Glomerular visceral epithelial cell (primary cell): ENCODE measurements around the gene STAT6.
A peak's percentile ranks its signal among the peaks of the same experiment; 100 is the strongest.
"Not testable (repeated sequence)": the region's sequence is repeated elsewhere in the genome, so short reads cannot be mapped to it uniquely, and the experiment has no call there.

Experiments used
- DNase-seq: peaks from one replicate; pipeline ENCODE4 v3.0.0-alpha.2; 2016; ENCODE audit errors: extremely low spot score

Gene STAT6

DNA sequence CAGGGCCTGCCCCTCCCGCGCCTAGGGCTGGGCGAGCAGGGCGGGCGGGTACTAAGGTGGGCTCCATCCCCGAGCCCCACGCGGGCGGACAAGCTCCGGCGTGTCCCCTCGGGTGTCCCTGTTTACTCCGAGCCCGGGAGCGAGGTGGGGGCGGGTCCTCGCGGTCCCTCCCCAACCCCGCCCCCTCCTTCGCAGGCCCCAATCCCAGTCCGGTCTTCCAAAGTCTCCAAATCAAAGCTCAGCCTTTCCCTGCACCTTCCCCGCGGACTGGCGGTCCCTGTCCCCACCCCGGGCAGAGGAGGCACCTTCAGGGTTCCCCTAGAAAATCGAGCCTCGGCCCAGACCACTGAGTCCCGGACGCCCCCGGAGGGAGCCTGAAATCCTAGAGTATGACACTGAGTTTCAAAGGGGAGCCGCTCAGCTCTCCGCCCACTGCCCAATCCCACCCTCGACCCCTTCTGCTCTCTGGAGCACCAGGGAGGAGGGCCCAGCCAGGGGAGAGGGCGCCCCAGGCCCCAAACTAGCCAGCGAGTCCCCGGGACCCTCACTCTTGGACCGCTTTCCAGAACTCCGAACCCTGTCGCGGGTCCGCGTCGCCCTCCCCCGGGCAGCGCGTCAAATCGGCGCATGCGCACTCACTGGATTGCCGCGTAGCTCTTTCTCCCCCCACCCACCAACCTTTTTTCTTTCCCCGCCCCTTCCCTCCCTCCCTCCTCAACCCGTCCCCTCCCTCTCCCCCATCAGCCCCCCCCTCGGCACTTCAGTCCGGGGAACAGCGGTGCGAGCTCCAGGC is 16.8 kb upstream of the STAT6 start, which contains the start of gene LRP1:
LRP1 (plus strand) TSS at position 758 of the 793 bp plus-strand sequence. CDS start 482 bp downstream, outside the sequence.
- DNase-seq = peak; percentile 82

GRCh38 chr12:57127101-57127725 is 16.1 kb upstream of the STAT6 start:
- peak; percentile 57 for DNase-seq

DNA sequence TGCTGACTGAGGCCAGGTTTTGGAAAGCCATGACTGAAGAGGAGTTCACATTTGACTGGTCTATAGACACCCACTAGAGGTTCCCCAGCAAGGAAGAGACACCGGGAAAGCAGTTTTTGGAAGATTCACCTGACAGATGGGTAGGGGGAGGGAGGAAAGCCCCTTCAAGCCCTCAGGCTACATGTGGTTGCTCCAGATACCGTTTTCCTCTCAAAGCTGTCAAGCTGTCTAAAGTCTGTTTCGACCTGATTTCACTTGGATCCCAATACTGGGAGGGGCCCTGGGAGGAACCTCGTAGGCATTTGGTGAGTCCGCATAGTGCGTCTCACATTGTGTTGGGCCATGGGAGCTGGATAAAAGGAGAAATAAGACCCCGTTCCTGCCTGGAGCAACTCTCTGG is 15.4 kb upstream of the STAT6 start:
- DNase-seq = no peak

- DNase-seq = no peak
Measured at GRCh38 chr12:57126061-57126460, 14.9 kb upstream of the STAT6 start.

DNA sequence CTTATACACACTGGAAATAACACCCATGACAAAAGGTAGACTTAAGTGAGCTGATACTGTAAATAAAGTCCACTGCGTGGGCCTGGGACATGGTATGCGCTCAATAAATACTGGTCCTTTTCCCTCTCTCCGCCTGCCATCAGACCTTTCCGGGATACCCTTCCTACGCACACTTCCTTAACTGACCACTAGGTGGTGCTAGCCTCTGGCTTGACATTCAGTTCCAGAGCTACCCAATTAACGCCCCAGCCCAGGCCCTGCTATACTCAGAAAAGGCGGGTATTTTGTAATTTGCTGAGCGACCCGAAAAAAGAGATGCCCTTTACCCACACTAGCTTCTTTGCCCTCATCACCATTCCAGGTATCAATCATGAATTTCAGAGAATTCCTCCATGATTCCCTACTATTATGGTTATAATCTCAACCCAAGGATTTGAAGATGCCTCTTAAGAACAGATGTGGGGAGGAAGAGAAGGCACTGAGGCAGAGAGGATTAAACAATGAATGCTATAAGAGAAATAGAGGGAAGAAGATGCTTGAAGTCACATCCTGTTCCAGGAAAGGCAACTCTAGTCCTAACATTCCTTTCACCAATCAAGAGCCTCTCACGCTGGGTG is 13.2 kb upstream of the STAT6 start:
- DNase-seq = peak; percentile 71

GRCh38 chr12:57123813-57124212 is 12.7 kb upstream of the STAT6 start:
- no peak for DNase-seq

GRCh38 chr12:57120718-57121117 is 9.6 kb upstream of the STAT6 start:
- DNase-seq = not testable (repeated sequence)

GRCh38 chr12:57119294-57120085 is 8.3 kb upstream of the STAT6 start:
- DNase-seq = no peak

- DNase-seq = peak; percentile 27
Measured at GRCh38 chr12:57118711-57119271, 7.6 kb upstream of the STAT6 start.

DNA sequence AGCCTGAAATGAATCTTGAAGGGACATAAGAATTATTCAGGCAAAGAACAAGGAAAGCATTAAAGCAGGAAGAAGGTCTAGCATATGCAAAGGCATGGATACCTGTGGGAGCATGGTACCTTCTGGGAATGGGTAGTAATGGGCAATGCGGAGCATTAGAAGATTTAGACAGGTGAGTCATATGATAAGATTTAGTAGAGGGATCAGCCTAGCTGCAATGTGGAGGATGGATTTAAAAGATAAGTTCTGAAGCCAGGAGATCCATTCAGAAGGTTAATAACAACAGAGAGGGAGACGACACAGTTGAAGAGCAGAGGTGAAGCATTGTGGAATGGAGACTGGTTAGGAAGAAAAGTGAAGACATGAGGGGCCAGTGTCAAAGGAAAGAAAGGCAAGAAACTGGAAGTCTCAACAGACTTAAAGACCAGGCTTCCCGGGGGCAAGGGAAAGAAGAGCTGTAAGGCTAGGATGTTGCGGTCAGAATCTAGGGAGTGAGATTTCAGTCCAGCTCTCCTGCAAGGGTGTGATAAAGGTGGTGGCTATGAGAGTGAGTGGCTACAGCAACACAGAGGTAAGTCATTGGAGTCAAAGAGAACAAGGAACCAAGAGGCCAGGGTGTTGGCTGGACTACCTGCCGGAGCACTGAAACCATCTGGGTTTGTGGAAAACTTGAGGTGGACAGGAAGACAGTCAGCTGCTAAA is 5.6 kb upstream of the STAT6 start:
- no peak for DNase-seq

- DNase-seq = no peak
Measured at GRCh38 chr12:57112492-57113294, 1.5 kb upstream of the STAT6 start.

DNA sequence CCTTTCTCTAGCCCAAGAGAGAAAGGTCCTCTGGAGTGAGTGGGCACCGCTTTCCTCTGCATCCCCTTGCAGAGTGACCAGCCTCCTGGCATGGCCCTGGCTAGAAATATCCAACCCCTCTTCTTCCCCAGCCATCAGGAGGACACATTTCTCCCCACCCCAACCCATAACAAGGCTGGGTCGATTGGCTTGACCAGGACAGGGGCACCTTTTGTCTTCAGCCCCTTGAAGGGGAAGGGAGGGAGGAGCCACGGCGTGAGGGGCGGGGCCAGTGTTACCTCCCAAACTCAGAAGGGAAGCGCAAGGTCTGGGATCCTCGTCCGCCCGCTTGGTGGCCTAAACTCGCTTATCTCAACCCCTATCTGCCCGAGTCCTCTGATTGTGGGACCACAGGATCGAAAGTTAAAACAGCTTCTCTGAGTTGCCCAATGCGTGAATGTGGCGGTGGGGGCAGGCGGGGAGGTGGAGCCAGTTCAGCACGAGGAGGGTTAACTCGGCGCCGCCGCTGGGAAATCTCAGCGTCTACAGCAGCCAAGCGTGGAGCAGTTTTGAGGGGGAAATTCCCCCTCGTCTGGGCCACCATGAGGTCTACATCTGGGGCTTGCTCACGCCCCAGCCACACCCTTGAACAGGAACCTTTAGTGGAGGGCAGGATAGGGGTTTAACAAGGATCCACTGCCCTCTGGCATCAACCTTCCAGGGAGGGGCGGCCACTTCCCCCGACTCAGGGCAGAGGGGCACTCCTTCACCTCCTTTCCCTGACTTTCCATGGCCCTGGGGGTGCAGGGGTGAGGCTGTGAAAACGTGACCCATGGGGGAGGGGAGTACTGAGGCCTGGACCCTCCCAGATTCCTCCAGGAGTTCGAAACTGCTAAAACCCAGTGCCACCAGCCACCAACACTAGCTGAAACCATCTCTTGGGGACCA is 795 bp downstream of the STAT6 start:
- DNase-seq = peak; percentile 65

DNA sequence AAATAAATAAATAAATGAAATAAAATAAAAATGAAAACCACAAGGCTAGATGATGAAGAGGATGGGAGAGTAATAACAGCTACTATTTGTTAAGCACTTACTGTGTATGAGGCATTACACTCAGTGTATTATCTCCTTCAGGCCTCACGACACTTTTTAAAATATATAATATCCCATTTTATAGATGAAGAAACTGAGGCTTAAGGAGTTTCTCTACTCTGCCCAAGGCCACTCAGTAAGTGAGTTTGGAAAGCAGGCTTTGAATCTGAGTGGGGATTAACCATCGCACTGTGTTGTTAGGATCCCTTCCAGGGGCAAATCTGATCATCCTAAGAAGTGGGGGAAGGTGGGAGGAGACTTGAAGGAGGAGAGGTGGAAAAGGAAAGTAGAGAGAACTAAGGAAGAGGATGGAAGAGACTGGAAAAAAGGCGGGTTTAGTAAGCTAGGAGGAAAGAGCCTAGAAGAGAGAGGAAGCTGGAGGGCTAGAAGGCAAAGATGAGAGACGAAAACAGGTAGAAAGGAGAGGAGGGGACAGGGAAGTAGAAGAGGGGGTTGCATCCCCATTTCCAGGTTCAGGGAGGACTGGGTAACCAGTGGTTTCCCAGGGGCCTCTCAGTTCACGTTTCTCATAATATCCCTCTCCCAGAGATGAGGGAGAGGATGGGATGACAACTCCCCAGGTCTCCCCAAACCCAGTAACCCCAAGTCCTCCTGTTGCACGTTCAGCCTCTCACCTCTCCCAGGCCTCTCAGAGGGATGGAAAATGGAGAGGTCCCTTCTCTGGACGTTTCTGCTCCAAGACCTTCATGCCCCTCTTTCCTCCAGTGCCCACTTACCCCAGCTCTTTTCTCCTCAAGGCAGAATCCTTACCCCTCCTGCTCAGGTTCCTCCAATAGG is 1.7 kb downstream of the STAT6 start:
- DNase-seq = no peak

GRCh38 chr12:57107456-57108155 is 3.6 kb downstream of the STAT6 start:
- DNase-seq = no peak

GRCh38 chr12:57106021-57106708 is 5.0 kb downstream of the STAT6 start:
- DNase-seq = no peak

- DNase-seq = no peak
Measured at GRCh38 chr12:57105011-57105753, 6.0 kb downstream of the STAT6 start.
